Keratinocyte (primary cell): ENCODE data around the gene SYNM.
"Not testable (repeated sequence)": the region's sequence is repeated elsewhere in the genome, so short reads cannot be mapped to it uniquely, and the experiment has no call there.

Source experiments
- CTCF ChIP-seq, 3 experiments: IDR thresholded peaks in 1 of 3; conservative IDR thresholded peaks in 1 of 3; optimal IDR thresholded peaks in 1 of 3; 2 replicates in 2 of 3; 3 replicates in 1 of 3; pipeline versions ENCODE3 to v1.5.1; 2011; ENCODE audit warnings: low read length in 3 of 3, mild to moderate bottlenecking in 3 of 3, moderate library complexity in 2 of 3, control low read depth in 1 of 3, inconsistent platforms in 1 of 3; ENCODE audit not compliant: insufficient read depth in 2 of 3; ENCODE audit errors: extremely low read depth in 1 of 3
- EZH2 ChIP-seq: IDR thresholded peaks from one replicate; pipeline ENCODE4 v1.6.1; 2012; ENCODE audit warnings: inconsistent platforms, mild to moderate bottlenecking, low read length, moderate library complexity

- TF ChIP-seq CTCF (optimal IDR thresholded peaks at IDR 0.05 in 1 of 3, IDR thresholded peaks at IDR 0.05 in 1 of 3, conservative IDR thresholded peaks at IDR 0.05 in 1 of 3; ENCODE audit: extremely low read depth in 1 of 3, insufficient read depth in 2 of 3, low read length in 3 of 3); EZH2: not testable (repeated sequence)
Measured at GRCh38 chr15:99075059-99075652, 29.7 kb upstream of the SYNM start.
